ENCODE results near the gene CAMK1. TPM values are rescaled to one million over a fixed set of nuclear protein-coding genes. Genes with fewer than 3 reads are reported as not detected.

The CAMK1 gene
- total and polyA plus RNA-seq, 2 of the 4 experiments (the other 2 are of a cell fraction), result 33.3 to 36.4 TPM

GRCh38 chr3:9810433-9810770 lies 40.7 kb upstream of the CAMK1 start:
- peaks cover 11% of the 10 kb centered on the region for H4K20me1 ChIP-seq (ENCODE audit: insufficient read depth, low read length)
- peak overlapping the region; percentile 75 for H3K4me2 ChIP-seq (ENCODE audit: low read depth, low read length)
- H3K9me3 ChIP-seq (ENCODE audit: control insufficient read depth, insufficient read depth, low read length), result no peaks in the 10 kb centered on the region
- H2BK5ac ChIP-seq (ENCODE audit: low read depth, low read length, poor library complexity, severe bottlenecking), result peak overlapping the region; percentile 9
- peak overlapping the region; percentile 50; the same call in 1 of the 2 replicates for H3K56ac ChIP-seq (ENCODE audit: extremely low read depth, insufficient read depth, low read length)
- in situ Hi-C loops (cut with MboI; ENCODE audit: low sequenced_read_pairs) (no loop called here), dilution Hi-C loops (cut with HindIII; ENCODE audit: low sequenced_read_pairs, unreplicated experiment) (no loop called here), intact Hi-C loops (cut with micrococcal nuclease) (no loop called here)
- peak overlapping the region; percentile 76 for H2AK5ac ChIP-seq (ENCODE audit: low read depth, low read length)
- H4K5ac ChIP-seq (ENCODE audit: low read depth, low read length), result peak overlapping the region; percentile 59
- CTCF ChIA-PET, result no interaction called here
- no TSS peak for BruUV-seq (replicated peaks)
- H4K91ac ChIP-seq (ENCODE audit: insufficient read depth, low read depth, low read length), result peak overlapping the region; percentile 66
- H3K4ac ChIP-seq (ENCODE audit: low read depth, low read length), result peak overlapping the region; percentile 80
- WGBS, 2 experiments (ENCODE audit: extremely low coverage in 2 of 2, insufficient read length in 1 of 2), result no CpG with 5 or more reads among the region's 18 CpGs
- H2BK120ac ChIP-seq (ENCODE audit: low read depth, low read length), result peak overlapping the region; percentile 51
- peak overlapping the region; percentile 87 for H2AFZ ChIP-seq (replicated peaks; ENCODE audit: low read length, poor library complexity)
- H3K23ac ChIP-seq (ENCODE audit: low read depth, low read length), result peak overlapping the region; percentile 81; the same call in 1 of the 2 replicates
- no peak overlapping the region; the same call in 2 of the 3 replicates for H2BK15ac ChIP-seq (ENCODE audit: low read depth, low read length)
- no peak overlapping the region for H2BK20ac ChIP-seq (ENCODE audit: low read depth, low read length)
- H3K27ac ChIP-seq (ENCODE audit: insufficient read depth, low read length), result peak overlapping the region; percentile 43; the same call in 1 of the 2 replicates
- DNase-seq (no peak), ATAC-seq (ENCODE audit: low read depth) (no peak; the same call in none of the 2 replicates)
- H4K8ac ChIP-seq (ENCODE audit: low read depth in 2 of 2, low read length in 2 of 2), result peak overlapping the region; percentile 72 to 93
- peaks cover 7% of the 10 kb centered on the region for H3K4me1 ChIP-seq (ENCODE audit: control insufficient read depth, insufficient read depth, low read length)
- peaks cover 0 to 13% of the 10 kb centered on the region in 2 experiments; a peak in 1 of 4 replicates for H3K79me1 ChIP-seq (ENCODE audit: low read depth in 1 of 2, low read length in 2 of 2)
- peak overlapping the region; percentile 68 for H3K14ac ChIP-seq (replicated peaks; ENCODE audit: low read depth, low read length)
- POLR2A ChIA-PET (ENCODE audit: unreplicated experiment), result no interaction called here
- peak overlapping the region; percentile 86 for H2AK9ac ChIP-seq (replicated peaks; ENCODE audit: low read depth, low read length, poor library complexity)
- H3K9me1 ChIP-seq (ENCODE audit: insufficient read depth, low read length), result peaks cover 4% of the 10 kb centered on the region
- H3K36me3 ChIP-seq (ENCODE audit: control insufficient read depth, insufficient read depth, low read length), result peaks cover 24% of the 10 kb centered on the region
- H3K27me3 ChIP-seq (ENCODE audit: control insufficient read depth, insufficient read depth, low read length), result no peaks in the 10 kb centered on the region
- H3K4me3 ChIP-seq (ENCODE audit: insufficient read depth, low read depth, low read length), result peak overlapping the region; percentile 46
- H3K18ac ChIP-seq (ENCODE audit: low read depth, low read length), result peak overlapping the region; percentile 18; the same call in 1 of the 2 replicates
- TF ChIP-seq MAZ (IDR thresholded peaks at IDR 0.05; ENCODE audit: borderline replicate concordance, low read depth, low read length) (peak; percentile 13; the same call in 1 of the 2 replicates), RFX5 (IDR thresholded peaks at IDR 0.05; ENCODE audit: low read depth, low read length) (no peak)
- peak overlapping the region; percentile 71 for H3K9ac ChIP-seq (ENCODE audit: low read depth, low read length)

Measured in IMR-90 (cell line).